HG03280 (cell line): ENCODE results near the gene PIEZO1.

ENCODE experiments used
- ATAC-seq: cut with Tn5 transposase; IDR thresholded peaks from one replicate; pipeline ENCODE4 v1.9.1; 2021; ENCODE audit warnings: mild to moderate bottlenecking, moderate library complexity; ENCODE audit not compliant: unreplicated experiment

PIEZO1 gene

DNA sequence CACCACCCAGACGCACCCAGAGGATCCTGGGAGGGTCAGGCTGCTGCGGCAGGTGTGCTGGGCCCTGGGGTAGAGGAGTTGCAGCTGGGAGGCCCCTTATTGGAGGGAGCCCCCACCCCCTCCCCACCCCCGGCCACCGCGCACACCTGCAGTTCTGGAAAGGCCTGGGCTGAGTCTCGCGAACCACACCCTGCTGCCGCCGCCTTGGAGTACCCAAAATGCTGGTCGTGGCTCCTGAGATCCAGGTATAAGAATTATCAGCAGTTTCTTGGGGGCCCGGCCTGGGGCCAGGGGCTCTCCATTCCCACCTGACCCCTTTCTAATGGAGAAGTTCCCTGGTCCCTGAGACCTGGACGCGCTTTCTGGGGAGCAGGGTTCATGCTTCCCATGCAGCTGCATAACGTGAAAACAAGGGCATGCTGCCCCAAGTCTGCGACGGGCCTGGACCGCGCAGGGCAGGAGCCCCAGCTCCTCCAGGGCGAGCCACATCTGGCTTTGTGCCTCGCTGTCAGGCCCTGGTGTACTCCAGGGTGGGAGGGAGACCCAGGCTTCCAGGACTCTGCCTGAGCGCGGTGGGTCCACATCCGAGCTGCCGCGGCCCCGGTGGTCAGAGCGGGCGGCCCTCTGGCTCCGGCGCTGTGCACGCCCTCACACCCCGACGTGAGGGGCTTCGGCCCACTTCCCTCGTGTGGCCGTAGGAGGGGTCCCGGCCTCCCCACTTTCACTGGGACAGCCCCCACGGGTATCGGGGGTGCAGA, 91.4 kb downstream of the PIEZO1 start:
- ATAC-seq = no peak

DNA sequence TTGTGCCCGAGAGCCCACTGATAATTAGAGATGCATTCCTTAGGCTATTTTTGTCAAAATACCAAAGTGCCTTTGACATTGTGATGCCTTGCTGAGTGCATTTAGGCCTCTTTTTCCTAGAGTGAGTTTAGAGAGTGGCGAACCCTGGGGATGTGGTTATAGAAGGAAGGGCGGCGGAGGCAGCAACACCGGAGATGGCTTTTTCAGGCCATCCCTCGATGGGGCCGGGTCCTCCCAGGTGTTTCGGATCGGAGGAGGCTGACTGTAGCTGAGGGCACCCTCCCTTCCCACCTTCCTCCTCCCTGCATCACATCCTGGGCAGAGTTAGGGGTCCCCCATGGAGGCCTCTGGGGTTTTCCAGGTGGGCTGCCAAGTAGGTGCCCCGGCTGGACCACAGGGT, 92.2 kb downstream of the PIEZO1 start:
- no peak for ATAC-seq

DNA sequence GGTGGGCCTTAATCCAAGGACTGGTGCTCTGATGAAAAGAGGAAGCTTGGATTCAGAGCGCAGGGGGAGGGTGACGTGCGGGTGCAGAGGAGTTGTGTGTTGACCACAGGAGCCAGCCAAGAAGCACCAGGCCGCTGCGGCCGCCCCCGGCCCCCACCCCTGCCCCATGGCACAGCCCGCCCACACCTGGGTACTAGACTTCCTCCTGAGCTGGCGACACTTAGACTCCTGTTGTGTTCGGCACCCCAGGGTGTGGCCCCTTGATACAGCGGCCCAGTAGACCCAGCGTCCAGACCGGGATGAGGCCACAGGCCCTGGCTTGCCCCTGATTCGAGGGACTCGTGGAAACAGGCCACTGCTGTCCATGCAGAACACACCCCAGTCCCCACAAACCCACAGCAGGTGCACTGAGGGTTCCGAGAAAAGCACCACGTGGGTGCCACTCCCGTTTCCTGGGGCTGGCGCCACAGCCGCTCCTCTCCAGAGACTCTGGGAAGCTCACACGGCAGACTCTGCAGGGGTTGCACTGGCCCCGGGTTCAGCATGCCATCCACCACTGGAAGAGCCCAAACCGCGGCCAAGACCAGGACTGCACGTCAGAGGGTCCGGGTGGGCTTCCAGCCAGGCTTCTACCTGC, 93.0 kb downstream of the PIEZO1 start:
- no peak for ATAC-seq

DNA sequence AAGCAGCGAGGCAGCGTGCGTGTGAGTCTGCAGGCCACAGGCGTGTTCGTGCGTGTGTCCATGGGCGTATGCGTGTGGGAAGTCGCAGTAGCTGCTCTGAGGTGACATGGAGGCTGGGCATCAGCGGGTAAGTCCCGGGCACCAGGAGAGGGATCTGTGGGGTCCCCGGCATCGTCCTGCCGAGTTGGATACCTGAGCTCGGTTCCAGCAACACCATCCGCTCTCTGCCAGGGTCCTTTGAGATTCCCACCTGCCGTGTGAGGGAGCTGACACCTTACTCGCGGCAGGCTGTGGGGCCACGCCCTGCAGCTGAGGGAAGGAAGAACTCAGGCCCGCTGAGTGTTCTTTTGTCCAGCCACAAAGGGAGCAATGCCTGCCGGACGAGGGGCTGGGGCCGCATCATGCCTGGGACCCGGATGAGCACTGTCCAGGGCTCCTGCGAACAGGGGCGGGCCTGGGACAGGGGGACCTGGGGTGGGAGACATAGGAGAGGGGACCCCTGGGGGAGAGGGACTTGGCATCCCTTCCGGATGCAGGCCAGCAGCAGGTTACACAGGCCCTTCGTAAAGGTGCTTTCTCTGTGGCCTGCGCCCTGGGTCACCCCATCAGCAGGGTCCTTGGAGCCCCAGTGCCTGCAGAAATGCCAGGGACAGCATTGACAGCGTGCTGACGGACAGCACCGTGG, 93.7 kb downstream of the PIEZO1 start:
- ATAC-seq = no peak

DNA sequence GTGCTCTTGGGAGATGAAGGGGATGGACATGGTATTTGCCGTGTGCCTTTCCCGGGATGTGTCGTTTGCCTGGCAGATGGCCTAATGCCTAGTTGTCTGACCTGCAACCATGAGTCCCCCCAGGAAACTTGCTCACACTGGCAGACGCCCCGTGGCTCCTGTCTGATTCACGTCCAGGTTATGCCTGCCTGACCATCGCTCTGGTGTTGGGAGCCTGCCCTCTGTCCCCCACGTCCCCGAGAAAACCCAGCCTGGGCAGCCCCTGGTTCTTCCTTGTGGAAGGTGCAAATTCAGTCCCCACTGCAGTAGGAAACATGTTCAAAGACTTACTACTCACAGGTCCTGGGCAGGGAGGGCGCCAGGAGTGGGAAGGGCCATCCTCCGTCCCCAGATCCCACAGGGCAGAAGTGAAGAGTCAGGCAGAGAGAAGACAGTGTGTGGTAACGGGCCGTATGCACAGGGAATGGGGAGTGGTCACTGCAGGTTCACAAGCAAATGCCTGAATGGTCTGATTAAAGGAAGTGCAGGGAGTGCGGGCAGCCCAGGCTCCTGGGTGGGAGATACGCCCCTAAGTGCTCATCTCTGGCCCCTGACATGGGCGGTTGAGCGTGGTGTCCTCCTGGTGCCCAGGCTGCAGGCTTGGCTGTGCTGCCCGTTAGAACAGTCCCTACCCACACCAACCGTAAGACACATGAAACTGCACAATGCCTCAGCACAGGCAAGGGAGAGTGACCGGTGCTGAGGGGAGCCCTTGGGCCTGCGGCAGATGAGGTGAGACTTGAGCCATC, 94.5 kb downstream of the PIEZO1 start:
- no peak for ATAC-seq

DNA sequence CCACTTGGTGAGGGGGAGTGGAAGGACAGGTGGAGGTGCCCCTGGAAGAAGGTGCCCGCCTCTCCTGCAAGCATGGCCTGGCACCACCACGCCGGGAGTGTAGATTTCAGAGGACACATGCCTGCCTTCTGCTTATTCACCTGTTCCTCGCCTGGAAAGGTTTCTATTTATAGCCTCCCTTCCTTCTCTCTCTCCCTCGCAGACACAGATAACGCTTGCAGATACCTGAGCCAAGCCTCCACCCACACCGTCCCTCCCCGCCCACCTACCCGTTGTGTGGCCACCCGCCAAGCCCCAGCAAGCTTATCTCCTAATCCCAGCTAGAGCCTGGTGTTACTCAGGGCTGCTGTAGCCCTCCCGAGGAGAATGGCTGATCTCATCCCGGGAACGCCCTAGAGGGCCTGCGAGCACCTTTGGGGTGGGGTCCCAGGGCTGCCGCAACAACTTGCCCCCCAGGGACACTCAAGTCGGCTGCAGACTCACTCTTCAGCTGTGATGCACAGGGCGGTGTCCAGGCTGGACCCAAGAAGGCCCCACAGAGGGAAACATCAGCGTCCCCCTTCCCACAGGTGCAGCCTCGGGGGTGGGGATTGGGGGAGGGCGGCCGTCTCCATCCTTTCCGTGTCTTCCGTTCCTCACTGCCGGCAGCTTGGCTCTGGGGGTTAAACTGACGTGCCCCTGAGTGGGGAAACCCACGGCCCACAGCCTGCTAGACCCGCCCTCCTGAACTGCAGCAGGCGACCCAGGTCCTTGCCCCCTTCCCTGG, 96.8 kb downstream of the PIEZO1 start:
- ATAC-seq = no peak

DNA sequence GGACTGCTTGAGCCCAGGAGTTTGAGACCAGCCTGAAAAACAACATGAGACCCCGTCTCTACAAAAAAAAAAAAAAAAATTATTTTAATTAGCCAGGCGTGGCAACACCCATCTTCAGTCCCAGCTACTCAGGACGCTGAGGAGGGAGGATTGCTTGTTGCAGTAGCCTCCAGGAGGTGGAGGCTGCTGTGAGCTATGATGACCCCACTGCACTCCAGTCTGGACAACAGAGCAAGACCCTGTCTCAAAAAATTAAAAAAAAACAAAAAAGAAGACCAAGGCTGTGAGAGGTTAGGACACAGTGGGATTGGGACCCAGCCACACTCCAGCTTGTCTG, 97.4 kb downstream of the PIEZO1 start:
- no peak for ATAC-seq

DNA sequence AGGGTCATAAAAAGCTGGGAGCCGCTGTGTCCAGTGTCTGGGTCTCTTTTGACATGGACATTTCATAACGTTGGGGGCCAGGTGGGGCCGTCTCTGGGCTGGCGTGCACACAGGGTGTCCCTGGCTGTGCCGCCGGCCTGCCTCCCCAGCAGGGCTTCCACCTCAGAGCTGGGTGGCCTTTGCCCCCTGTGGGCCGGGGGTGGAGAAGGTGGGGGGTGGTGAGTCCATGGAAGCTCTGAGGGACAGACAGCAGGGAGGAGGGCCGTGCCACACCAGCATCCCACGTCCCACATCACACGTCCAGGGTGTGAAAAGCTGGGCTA, 97.8 kb downstream of the PIEZO1 start:
- ATAC-seq = no peak

DNA sequence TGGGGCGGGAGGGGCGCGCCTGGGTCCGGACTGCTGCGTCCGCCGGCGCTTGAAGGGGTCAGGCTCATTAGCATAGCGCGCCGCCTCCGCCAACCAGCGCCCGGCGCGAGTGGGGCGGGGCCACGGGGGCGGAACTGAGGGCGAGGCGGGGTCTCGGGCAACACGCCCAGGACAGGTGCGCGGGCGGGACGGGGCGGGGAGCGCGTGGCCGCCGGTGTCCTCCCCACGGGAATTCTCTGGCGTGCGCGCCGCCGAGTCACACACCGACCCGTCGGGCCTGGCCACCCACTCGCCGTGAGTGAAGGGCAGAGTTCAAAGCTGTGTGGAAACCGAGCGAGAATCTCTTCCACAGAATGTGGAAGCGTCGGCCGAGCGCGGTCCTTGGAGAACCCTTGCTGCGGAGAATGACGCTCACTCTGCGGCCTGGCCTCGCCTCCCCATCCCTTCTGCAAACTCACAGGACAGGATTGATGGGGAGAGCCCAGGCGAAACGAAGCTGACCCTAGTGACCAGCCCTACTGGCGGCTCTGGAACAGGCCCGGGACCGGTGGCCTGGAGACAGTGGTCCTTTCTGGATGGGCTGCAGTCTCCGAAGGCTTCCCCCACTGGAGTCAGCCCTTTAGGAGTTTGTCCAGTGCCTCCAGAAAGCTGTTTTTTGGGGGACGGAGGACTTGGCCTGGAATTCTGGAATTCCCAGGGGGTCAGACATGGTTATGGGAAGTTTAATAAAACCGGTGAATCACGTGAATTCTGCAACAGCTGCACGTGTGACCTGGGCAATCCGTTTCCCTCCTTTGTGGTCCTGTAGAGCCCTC, 98.4 kb downstream of the PIEZO1 start, which contains the start of gene SNAI3:
Gene SNAI3, minus strand, starts transcription at position 69 of the 815 bp plus-strand sequence. CDS start 101 bp downstream, outside the sequence.
- ATAC-seq = peak; percentile 75

DNA sequence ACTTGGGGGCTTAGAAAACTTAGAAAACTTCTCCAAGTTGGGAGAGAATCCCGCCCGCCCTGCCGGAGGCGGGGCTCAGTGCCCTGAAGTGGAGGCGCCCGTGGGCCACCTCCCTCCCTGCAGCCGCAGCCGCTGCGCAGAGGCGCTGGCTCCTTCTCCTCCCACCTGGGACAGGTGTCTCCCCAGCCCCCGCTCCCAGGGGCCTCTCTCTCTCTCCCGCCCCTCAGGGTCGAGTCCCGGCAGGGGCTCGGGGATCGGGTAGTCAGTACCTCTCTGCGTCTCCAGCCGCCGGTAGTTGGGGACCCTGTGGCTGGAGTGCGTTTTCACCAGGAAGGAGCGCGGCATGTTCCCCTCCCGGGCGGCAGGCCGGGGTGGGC, 99.0 kb downstream of the PIEZO1 start:
- peak; percentile 13 for ATAC-seq

DNA sequence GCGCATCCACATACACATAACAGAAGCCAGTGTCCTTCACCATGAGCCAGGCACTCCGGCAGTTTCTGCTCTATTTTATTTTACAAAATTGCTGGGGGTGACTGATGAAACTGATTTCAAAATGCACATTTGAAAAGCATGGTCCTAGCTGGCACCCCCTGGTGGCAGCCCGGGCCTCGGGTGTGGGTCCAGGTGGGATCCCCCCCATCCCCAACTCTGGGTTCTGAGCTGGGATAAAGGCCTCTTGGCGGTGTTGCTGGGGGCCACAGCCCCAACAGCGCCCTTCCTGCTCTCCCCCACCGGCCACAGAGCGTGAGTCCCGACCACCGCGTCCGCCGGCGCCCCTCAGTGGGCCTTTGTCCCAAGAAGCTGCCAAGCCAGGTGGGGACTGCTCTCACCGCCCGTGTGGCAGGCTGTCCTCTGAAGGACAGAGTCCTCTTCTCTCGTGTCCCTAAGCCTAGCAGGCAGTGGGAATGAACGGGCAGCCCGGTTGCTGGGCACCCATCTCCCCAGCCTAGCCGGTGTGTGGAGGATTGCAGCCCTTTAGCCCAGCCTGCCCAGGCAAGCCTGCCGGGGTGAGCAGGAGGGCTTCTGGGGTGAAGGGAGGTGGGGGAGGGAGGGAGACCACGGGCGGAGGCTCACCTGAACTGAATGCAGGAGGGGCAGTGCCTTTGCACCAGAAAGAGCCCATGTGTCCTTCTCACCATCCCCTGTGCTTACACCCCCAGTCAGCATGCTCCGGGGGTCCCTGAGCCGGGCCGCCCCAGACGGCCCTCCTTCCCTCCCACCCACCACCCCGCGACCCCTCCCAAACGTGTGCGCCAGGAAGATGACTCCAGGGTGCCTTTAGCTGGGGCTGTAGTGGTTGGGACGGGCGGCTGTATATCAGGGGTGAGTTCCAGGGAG, 99.6 kb downstream of the PIEZO1 start:
- ATAC-seq = no peak

DNA sequence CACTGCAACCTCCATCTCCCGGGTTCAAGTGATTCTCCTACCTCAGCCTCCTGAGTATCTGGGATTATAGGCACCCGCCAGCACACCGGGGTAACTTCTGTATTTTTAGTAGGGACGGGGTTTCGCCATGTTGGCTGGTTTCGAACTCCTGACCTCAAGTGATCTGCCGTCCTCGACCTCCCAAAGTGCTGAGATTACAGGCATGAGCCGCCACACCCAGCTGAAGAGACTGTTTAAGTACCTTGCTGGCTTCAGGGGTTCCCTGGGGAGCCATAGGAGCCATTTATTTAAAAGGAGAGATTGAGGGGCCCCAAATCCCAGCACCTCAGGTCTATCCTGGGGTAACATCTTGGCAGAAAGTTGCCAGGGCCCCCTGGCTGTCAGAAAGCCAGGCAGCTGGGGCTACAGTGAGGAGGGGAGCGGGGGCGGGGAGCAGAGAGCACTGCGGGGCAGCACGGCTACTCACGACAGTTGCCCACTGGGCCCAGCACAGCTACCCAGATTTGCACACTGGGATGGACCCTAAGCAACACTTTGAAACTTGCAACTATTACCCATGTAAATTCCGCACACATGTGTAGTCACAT, 100.4 kb downstream of the PIEZO1 start:
- ATAC-seq = no peak

DNA sequence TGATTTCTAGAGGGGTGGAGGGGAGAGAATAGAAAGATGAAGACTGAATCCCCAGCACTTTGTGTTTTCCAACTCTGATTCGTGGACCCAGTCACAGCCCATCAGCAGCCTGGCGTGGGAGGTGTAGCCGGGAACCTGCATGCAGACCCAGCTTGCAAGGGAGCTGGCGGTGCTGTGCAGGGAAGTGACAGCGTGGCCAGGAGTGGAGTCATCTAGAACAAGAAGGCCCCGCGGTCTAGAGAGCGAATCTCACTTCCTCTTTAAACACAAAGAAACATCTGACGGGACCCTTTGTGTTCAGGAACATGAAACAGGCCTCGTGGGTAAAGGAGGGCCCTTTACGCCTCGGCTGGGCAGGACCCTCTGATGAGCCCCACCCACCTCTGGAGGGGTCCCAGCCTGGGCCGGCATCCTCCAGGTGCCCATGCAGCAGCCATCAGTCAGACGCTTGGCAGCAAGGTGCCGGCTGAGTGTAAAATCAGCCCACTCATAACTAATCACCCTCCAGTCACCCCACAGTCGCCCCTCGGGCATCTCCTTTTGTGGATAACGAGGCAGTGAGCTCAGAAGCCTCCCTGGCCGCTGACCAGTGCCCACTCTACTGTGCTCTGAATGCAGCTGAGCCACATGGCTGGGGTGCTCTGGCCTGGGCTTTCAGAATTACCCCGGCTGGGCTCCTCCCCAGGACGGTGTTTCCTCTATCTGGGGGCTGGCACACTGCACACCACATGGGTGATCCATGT, 103.1 kb downstream of the PIEZO1 start:
- peak; percentile 62 for ATAC-seq

DNA sequence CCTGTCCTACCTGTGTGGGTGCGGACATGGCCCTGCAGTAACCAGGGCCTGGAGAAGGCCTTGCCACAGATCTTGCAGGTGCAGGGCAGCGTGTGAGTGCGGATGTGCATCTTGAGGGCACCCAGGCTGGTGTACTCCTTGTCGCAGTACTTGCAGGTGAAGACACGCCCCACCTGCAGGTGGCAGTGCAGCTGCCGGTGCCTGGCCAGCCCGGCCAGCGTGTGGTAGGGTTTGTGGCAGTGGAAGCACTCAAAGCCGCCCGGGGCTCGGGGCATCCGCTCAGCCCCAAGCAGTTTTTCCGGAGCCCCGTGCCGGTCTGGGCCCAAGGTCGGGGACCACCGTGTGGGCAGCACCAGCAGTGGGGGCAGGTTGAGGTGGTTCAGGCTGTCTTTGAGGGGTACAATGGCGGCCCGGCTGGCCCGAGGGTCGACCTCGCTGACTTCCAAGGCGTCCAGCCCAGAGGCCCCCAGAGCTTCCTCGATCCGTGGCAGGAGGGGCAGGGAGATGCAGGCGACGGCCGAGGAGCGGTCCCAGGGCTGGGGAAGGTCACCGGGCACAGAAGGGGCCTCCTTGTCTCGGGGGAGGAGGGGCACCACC, 103.8 kb downstream of the PIEZO1 start:
- peak; percentile 34 for ATAC-seq

DNA sequence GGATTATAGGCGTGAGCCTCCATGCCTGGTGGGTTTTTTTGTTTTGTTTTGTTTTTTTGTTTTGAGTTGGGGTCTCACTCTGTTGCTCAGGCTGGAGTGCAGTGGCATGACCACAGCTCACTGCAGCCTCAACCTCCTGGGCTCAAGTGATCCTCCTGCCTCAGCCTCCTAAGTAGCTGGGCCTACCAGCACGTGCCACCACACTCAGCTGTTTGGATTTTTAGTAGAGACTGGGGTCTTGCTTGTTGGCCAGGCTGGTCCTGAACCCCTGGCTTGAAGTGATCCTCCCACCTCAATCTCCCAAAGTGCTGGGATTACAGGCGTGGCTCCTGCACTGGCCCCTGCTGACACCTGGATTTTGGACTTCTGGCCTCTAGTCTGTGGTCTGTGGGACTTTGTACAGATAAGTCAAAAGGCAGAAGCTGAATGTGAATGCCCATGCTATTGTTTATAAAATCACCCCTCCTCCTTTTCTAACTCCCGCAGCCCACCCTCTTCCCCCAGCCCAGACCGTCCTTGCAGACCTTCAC, 104.4 kb downstream of the PIEZO1 start:
- ATAC-seq = no peak

DNA sequence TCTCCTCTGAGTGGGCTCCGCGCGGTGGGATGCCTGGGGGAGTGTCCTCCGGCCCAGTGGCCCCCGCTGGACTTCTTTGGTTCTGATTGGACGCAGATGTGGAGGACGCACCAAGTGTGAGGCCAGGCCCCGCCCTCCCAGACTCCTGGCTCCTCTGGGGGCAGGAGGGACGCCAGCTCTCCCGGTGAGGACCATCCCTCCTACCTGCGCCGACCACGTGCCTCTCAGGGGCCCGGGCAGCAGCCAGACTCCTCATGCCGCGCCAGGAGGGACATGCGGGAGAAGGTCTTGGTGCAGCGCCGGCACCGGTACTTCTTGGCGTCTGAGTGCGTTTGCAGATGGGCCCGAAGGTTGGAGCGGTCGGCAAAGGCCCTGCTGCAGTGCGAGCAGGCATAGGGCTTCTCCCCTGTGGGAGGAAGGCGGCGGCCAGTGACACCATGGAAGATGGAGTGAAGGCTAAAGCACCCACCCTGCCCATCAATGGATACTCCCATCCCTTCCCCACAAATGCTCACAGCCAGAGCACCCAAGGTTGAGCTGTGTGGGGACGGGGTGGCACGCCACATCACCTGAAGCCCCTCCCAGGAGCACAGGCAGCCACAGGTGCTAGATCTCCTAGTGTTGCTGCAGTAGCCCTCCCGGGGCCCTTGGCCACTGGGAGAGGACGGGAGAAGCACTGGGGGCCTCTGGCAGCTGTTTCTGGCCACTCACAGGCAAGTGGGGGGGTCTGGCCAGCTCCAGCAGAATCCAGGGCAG, 106.6 kb downstream of the PIEZO1 start:
- ATAC-seq = no peak
